ENCODE measurements around the gene CCDC146. TPM values are rescaled to one million over a fixed set of nuclear protein-coding genes. Genes with fewer than 3 reads are reported as not detected.
"Not testable (repeated sequence)": the region's sequence is repeated elsewhere in the genome, so short reads cannot be mapped to it uniquely, and the experiment has no call there.

CCDC146 gene
- total RNA-seq, 4 donors from 2014 or later = 35.9 to 51.3 (median 44.3) TPM

- H3K4me3 ChIP-seq (replicated peaks in 1 of 3); intact Hi-C loops (cut with DNase I): not testable (repeated sequence)
- 66 to 70% methylated on average over 3 of the region's 3 CpGs for WGBS, 2 donors
Observed at GRCh38 chr7:77154917-77155464, 32.6 kb downstream of the CCDC146 start.

GRCh38 chr7:77155601-77156377 is 33.4 kb downstream of the CCDC146 start:
- H3K27me3 ChIP-seq; intact Hi-C loops (cut with DNase I); H3K4me1 ChIP-seq; H3K9me3 ChIP-seq; H3K36me3 ChIP-seq; H3K27ac ChIP-seq; DNase-seq; H3K4me3 ChIP-seq (replicated peaks in 1 of 3): not testable (repeated sequence)
- 88 to 90% methylated on average over 5 of the region's 5 CpGs for WGBS, 2 donors

More at GRCh38 chr7:77154917-77155464, 32.6 kb downstream of the CCDC146 start:
- not testable (repeated sequence) for DNase-seq, H3K27me3 ChIP-seq, H3K4me1 ChIP-seq, H3K9me3 ChIP-seq, H3K36me3 ChIP-seq, H3K27ac ChIP-seq

DNA sequence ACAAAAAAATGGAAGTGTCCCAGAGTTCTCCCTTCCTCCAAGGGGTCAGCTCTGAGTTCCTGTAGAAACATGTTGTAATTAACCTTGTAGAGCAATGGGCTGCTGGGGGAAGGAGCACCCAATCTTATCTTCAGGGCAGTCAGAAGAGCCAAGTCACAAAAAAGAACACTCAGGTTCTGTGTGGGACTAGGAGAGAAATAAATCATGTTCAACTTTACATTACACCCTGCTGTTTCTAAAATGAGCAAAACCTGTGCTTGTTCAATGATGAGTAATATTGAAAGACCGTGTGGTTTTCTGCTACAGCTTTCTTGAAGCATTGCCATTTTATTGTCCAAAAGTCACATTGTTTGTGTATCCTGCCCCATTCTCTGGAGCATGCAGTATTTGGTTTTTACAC is 34.6 kb downstream of the CCDC146 start:
- H3K4me3 ChIP-seq (replicated peaks in 1 of 3); DNase-seq; H3K27ac ChIP-seq; H3K9me3 ChIP-seq; H3K36me3 ChIP-seq; H3K27me3 ChIP-seq; intact Hi-C loops (cut with DNase I); H3K4me1 ChIP-seq: not testable (repeated sequence)
- no CpG with 5 or more reads among the region's 1 CpG for WGBS, 2 donors

- no peak for DNase-seq
- Histone ChIP-seq H3K9me3 (no peaks in the 10 kb centered on the region), H3K27ac (no peak overlapping the region), H3K4me1 (peaks cover 4 to 5% of the 10 kb centered on the region in 2 donors), H3K4me3 (replicated peaks in 1 of 3) (no peak overlapping the region), H3K27me3 (no peaks in the 10 kb centered on the region), H3K36me3 (no peaks in the 10 kb centered on the region)
- TF ChIP-seq POLR2A (IDR thresholded peaks at IDR 0.05) = no peak
- TF ChIP-seq CTCF (IDR thresholded peaks at IDR 0.05) = no peak
- intact Hi-C loops (cut with DNase I) = no loop called here
- 33 to 37% methylated on average over 1 of the region's 1 CpG for WGBS, 2 donors
Observed at GRCh38 chr7:77157446-77157845, 35.0 kb downstream of the CCDC146 start.

DNA sequence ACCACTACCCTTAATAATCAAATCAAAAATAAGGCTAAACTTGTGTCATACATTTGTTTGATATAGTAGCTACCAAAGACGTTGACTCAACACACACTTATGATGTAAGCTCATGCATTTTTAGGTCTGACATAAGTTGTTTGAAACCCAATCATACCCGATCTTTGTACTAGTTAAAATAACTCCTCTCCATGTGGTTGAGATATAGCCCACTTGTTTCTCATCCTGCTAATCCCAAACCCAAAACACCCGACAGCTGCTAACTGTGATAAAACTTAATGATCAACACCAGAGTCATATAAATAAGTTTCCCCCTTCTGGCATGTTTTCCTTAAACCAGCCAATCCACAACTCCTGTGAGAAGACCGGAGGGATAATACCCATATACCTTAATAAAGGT is 48.7 kb downstream of the CCDC146 start:
- H3K27ac ChIP-seq; intact Hi-C loops (cut with DNase I): not testable (repeated sequence)

DNA sequence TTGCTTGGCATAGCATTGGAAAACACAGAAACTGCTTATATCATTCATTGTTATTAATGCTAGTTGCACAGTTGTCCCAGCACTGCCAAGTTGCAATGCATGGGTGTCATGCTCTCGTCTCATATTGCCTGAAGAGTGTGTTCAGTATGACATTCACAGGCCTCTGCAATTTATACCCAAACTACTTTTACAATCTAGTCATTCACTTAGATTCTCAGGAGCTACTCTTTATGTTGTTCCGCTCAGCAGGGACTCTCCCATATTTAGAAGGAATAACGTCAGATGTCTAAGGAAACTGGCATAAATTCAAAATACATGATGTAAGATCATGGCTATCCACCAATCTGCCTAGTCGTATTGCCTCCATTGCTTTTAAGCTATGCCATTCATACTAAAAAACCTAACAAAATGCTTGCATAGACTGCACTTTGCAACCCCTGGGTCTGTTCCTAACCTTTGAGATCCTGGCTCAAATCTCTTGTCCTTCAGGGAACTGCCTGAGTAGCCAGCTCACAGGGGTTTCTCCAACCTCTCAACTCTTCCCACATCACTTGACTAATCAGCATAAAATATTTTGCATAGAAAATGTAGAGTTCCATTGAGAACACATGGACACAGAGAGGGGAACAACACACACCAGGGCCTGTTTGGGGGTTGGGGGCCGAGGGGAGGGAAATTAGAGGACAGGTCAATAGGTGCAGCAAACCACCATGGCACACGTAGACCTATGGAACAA is 50.2 kb downstream of the CCDC146 start:
- intact Hi-C loops (cut with DNase I); H3K4me1 ChIP-seq; H3K36me3 ChIP-seq; H3K27ac ChIP-seq; H3K4me3 ChIP-seq (replicated peaks in 1 of 3); DNase-seq; H3K9me3 ChIP-seq; H3K27me3 ChIP-seq: not testable (repeated sequence)
- 87 to 91% methylated on average over 5 to 6 of the region's 6 CpGs for WGBS, 2 donors

More for the DNA sequence above, 48.7 kb downstream of the CCDC146 start:
- H3K4me1 ChIP-seq; H3K27me3 ChIP-seq; H3K9me3 ChIP-seq; H3K36me3 ChIP-seq; H3K4me3 ChIP-seq (replicated peaks in 1 of 3); DNase-seq: not testable (repeated sequence)
- 93 to 94% methylated on average over 4 of the region's 4 CpGs for WGBS, 2 donors

- DNase-seq; H3K9me3 ChIP-seq; H3K27me3 ChIP-seq; H3K36me3 ChIP-seq; H3K4me3 ChIP-seq (replicated peaks in 1 of 3); intact Hi-C loops (cut with DNase I); H3K27ac ChIP-seq: not testable (repeated sequence)
- H3K4me1 ChIP-seq = peaks cover 10 to 12% of the 10 kb centered on the region in 2 donors
- WGBS, 2 donors = 80 to 88% methylated on average over 1 to 2 of the region's 4 CpGs
Observed at GRCh38 chr7:77174418-77174817, 52.0 kb downstream of the CCDC146 start.

DNA sequence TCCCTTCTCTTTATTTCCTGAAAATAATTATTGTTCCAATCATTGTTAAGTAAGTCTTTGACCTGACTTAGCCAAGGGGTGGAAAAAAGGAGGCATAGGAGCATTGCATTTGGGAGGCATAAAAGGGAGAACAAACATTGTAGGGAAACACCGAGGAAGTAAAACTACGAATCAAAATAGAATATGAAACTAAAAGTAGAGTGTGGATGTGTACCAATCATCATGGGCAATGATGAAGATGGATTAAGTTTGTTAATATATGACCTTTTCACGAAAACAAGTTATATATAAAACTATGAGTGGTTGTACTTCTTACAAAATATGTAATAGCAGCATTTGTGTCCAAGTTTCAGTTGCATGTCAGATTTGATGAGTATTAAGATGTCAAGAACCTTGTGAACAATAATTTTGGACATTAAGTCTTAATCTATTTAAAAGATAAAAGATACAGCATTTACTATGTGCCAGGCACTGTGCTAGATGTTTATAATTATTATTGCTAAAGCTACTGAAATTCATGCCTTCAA is 52.9 kb downstream of the CCDC146 start:
- H3K27ac ChIP-seq = not testable (repeated sequence)

DNA sequence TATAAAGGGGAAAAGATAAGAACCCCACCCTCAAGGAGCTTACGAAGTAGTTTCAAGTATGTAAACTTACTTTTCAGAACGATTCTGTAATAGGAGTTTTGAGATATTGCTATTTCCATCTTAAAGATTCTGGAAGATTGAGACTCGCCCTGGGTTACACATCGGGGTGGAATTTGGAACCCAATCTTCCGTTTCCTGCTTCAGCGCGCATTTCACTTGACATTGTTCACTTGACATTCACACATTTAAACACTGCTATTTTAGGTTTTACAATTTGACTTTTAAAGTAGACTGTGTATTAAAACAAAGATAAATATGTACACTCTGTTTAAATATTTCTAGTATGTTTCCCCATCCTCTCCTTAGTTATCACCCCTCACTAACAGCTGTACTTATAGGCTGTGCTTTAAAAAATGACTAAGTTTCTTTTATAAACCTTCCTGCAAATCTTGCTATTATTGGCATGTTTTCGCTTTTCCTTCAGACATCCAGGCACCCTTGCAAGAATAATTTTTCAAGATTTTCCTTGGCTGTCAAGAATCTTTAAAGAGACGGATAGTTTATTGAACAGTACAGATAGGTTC is 55.0 kb downstream of the CCDC146 start:
- H3K9me3 ChIP-seq; intact Hi-C loops (cut with DNase I); DNase-seq; H3K4me3 ChIP-seq (replicated peaks in 1 of 3); H3K36me3 ChIP-seq; H3K27me3 ChIP-seq: not testable (repeated sequence)
- 59 to 66% methylated on average over 9 of the region's 9 CpGs for WGBS, 2 donors
- Histone ChIP-seq H3K27ac (peak overlapping the region in 2 of 3 donors; percentile 49 to 66), H3K4me1 (peaks cover 10 to 12% of the 10 kb centered on the region in 2 donors)

More for the DNA sequence above, 52.9 kb downstream of the CCDC146 start:
- H3K36me3 ChIP-seq; H3K9me3 ChIP-seq; H3K27me3 ChIP-seq; H3K4me3 ChIP-seq (replicated peaks in 1 of 3); intact Hi-C loops (cut with DNase I); DNase-seq: not testable (repeated sequence)
- 59 to 86% methylated on average over 2 to 3 of the region's 3 CpGs for WGBS, 2 donors
- H3K4me1 ChIP-seq = peaks cover 10 to 12% of the 10 kb centered on the region in 2 donors

GRCh38 chr7:77178024-77178423 is 55.6 kb downstream of the CCDC146 start:
- DNase-seq; intact Hi-C loops (cut with DNase I); H3K4me3 ChIP-seq (replicated peaks in 1 of 3); H3K27me3 ChIP-seq; H3K36me3 ChIP-seq; H3K9me3 ChIP-seq: not testable (repeated sequence)
- H3K27ac ChIP-seq = peak overlapping the region in 2 of 3 donors; percentile 49 to 66
- peaks cover 10 to 12% of the 10 kb centered on the region in 2 donors for H3K4me1 ChIP-seq
